CD4-positive, alpha-beta T cell treated with Interleukin-6 at 100 ng/mL for 8 hours (primary cell): ENCODE measurements around the gene MED27.

Experiments
- DNase-seq: peaks from one replicate; pipeline ENCODE4 v3.0.0-alpha.2; 2020; ENCODE audit warnings: mixed read lengths, low spot score

Gene MED27

GRCh38 chr9:131995382-131995781, 84.3 kb downstream of the MED27 start:
- DNase-seq: no peak

DNA sequence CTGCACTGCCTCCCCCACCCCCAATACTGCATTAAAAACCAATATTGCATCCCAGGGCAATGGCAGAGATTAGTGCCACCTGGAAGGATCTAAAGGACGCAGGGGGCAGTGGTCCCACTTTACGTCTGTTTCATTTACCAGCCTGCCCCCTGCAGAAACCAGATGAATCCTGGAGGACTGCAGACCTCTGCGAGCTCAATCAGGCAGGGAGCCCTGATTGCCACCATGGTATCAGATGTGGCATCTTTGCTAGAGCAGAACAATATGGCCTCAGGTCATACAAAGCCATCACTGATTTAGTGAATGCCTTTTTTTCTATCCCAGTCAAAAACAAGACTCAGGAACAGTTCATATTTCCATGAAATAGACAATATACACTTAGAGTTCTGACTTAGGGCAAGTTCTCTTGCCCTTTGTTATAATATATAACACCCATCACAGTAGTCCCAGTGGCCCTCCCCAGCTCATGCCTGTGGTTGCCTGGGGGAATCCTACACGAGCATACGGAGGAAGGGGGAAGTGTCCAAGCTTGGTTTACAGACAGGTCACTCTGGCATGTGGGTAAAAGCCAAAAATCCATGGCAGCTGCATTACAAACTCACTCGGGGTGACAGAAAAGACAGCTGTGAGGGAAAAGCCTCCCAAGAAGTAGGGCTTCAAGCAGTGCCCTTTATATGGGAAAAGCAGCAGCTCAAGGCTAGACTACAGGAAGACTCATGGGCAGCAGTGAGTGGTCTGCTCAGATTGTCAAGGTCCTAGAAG, 85.1 kb downstream of the MED27 start:
- no peak for DNase-seq

DNA sequence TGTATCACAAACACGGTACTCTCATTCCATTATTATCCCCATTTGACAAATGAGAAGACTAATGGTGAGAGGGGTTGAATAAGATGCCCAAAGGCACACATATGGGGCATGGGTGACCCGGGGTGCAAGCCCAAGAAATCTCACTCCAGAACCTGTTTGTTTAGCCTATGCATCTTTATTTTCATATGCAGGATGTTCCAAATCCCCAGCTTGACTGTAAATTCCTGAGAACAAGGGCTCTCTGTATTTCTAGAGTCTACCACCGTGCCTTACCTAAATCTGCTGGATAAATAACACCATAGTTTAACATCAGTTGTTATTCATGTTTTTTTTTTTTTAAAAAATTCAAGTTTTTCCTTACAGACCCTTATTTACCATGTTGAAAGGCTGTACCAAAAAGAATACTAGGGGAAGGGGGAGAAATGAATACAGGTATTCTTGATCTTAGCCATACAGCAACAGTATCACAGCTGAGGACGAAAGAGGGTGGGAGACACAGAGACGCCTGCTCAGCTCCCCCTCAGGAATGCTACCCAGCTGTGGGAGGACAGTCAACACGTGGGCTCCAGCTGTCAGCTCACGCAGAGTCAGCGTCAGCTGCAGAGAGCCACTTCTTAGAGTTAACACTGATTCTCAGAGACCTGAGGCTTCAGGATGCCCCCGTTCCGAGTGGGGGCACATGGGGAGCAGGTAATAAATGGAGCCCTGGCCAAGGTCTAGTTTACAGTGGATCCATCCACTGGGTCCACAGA, 86.6 kb downstream of the MED27 start:
- DNase-seq: no peak

DNA sequence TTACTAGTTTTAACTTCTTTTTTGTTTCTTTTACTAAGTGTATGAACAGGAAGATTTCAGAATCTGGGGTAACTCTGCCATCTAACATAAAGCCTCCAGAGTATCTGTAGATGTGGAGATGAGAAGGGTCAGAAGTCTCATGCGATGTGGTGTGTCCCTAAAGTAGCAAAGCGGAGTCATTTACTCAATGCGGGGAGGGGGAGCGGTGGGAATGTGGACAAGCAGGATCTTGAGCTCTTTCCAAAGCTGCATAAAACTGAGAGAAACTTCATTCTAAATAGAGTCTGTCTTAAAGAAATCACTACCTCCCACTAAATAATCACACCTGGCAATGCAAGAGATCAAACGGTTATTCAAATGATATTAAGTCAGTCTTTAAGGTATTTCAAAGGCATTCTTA, 92.4 kb downstream of the MED27 start:
- no peak for DNase-seq

DNA sequence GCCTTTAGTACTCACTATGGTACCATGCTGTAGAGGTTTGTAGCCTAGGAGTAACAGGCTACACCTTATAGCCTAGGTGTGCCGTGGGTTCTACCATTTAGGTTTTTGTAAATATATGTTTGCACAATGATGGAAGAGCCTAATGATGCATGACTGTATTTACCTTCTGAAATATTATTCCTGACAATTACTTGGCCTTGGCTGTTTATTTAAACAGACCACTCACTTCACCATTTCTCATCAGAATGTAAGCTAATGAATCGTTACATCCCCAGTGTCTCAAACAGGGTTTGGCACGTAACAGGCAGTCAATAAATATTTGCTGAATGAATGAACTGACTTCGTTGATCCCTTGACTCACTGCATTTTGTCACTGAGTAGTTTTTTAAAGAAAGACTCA, 93.1 kb downstream of the MED27 start:
- DNase-seq: no peak

DNA sequence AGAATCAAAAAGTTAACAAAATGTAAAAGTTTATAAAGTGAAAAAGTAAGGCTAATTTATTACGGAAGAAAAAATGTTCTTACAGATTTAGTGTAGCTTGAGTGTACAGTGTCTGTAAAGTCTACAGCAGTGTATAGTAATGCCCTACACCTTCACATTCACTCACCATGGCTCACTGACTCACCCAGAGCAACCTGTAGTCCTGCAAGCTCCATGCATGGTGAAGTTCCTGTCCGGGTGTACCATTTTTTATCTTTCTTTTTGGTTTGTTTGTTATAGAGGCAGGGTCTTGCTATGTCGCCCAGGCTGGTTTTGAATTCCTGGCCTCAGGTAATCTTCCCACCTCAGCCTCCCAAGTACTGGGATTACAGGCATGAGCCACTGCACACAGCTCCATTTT, 93.6 kb downstream of the MED27 start:
- no peak for DNase-seq

- no peak for DNase-seq
Observed at GRCh38 chr9:131984564-131984963, 95.1 kb downstream of the MED27 start.

DNA sequence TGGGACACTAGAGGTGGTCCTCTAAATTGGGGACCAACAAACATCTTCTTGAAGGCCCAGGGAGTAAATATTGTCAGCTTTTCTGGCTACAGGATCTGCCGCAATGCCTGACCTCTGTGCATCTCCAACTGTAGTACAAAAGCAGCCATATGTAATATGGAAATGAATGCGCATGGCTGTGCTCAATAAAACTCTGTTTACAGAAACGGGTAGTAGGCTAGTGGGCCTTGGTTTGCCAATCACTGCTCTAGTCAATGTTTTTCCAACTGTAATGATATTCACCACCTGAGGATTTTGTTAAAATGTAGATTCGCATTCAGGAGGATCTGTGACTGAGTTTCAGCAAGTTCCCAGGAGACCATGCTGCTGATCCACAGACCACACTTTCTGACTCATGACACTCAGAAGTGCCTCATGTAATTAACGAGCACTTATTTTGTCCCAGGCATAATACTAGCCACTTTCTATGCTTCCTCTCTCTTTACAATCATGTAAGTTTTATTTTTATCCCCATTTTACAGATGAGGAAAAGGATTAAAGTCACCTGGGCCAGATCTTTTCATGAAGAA, 96.9 kb downstream of the MED27 start:
- DNase-seq: no peak

DNA sequence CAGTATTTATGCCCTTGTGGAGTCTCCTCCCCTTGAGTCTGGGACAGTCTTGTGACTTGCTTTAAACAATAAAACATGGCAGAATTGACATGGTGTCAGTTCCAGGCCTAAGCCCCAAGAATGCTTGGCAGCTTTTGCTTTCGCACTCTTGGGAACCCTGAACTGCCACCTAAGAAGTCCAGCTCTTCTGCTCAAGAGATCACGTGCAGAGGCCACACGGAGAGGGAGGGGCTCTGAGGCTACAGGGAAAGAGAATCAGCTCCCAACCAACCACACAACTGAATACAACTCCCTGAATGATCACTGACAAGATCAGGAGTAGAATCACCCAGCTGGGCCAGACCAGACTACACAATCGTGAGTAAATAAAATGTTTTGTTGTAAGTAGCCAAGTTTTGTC, 97.6 kb downstream of the MED27 start:
- no peak for DNase-seq

GRCh38 chr9:131981116-131981776, 98.4 kb downstream of the MED27 start:
- no peak for DNase-seq

GRCh38 chr9:131980267-131981016, 99.2 kb downstream of the MED27 start:
- DNase-seq: no peak

- no peak for DNase-seq
Observed at GRCh38 chr9:131977109-131977838, 102.4 kb downstream of the MED27 start.

DNA sequence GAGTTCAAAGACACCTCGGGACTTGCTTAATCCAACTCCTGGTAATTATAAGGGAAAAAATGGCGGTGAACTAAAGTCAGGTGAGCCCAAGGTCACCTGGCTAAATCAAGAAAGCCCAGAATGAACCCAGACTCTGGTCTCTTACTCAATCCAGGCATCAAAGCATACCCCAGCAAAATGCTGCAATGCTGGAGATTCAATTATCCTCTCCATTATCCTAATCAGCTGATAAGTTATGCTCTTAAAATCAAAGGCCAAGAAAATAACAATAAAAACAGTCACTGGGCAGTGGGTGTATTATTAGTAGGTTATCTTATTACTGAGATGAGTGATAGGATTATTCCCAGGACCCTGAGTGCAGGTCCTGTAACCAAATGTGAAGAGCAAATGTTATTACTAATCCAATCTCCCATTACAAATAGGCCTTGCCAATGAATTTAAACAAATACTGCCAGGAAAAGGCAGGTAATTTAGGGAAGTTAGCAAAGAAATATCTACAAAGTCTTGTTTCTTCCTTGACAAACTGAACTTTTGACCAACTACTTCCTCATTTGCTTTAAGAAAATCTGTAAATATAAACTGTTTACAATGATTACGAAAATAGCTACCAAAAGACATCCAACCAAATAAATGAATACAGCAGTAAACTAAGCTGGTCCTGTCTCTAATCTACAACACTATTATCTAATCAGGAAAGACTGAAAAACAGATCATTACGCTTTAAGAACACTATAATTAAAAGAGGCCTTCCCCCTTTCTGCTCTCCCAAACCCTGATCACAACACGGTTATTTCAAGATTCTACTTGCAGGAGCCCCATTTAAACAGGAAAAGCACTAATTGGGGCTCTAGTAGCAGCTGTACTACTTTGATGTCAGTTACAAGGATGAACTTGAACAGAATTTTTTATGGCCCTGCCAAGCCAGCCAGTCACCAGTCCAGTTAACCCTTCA, 103.2 kb downstream of the MED27 start:
- no peak for DNase-seq

GRCh38 chr9:131972889-131973288, 106.8 kb downstream of the MED27 start:
- DNase-seq: no peak

DNA sequence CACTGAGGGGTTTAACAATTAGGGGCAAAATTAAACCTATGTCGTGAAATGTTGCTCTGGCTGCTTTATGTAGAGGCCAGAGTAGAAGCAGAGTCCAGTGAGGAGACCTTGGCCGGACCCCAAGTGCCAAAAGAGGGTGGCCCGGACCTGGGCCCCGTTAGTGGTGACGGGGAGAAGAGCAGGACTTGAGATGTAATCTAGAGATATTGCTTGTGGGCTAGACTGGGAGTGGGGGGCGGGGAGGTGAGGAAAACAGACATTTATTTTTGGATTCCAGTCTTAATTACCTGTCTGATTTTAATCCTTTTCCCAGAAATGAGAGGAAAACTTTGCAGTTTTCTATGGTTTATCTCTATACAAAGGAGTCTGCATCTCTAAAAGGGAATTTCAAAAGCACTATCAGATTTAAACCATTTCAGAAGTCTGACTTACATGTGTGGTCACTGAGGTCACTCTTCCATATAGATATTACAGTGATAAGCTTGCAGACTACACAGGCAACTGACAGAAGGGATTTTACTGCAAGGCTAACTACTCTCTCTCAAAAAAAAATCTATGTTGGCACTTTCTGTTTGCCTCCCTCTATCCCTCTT, 108.1 kb downstream of the MED27 start:
- no peak for DNase-seq

- no peak for DNase-seq
Observed at GRCh38 chr9:131969469-131969989, 110.1 kb downstream of the MED27 start.

DNA sequence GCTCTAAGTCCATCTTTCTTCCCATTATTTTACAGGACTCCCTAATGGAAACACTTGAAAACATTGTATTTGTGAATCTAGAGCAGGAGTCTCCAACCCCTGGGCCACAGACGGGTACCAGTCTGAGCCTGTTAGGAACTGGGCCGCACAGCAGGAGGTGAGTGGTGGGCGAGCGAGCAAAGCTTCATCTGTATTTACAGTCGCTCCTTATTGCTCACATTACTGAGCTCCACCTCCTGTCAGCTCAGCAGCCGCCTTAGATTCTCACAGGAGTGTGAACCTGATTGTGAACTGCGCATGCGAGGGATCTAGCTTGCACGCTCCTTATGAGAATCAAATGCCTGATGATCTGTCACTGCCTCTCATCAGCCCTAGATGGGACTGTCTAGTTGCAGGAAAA, 111.0 kb downstream of the MED27 start:
- no peak for DNase-seq

- no peak for DNase-seq
Observed at GRCh38 chr9:131965841-131966240, 113.8 kb downstream of the MED27 start.

DNA sequence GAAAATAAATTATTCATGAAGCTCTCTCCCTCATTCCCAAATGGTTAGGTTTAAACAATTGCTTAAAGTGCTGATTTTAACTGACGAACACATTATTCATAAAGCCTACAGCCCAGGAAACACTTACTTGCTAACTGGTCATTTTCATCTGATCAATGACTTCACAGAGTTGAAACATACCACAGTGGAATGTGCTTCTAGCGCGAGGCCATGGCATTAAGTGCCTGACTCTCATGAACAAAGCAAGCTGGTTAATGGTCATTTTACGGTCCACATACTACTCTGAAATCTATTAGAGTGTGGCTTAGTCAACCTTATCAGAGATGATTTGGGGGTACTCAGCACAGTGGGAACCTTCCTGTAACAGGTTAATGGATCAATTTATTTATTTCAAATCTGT, 114.6 kb downstream of the MED27 start:
- no peak for DNase-seq
